K562 (cell line): ENCODE results near the gene PAH. TPM values are rescaled to one million over a fixed set of nuclear protein-coding genes. Genes with fewer than 3 reads are reported as not detected.

Experiments
- ATAC-seq: fragments of 200-7000 bp; cut with Tn5 transposase; 3 replicates; pipeline ENCODE4 v1.9.1; 2020; ENCODE audit warnings: moderate library complexity
- BruUV-seq: library from RNA; stranded (reverse); fragments of 400-500 nt; replicated peaks from 2 replicates; lab custom pipeline; 2021; lab: Mats Ljungman, UMichigan
- CTCF ChIA-PET: fragments of 300-600 bp; formaldehyde crosslinking; extraction: SDS; loops from one replicate; lab custom pipeline; 2021; ENCODE audit warnings: low intra/inter-chr PET ratio; lab: Yijun Ruan, JAX
- POLR2A ChIA-PET: fragments of 300-600, 350-650 bp; sonication (Branson Sonifier 250); formaldehyde crosslinking; extraction: SDS; loops from one replicate; lab custom pipeline; 2021; ENCODE audit warnings: antibody characterized with exemption, inconsistent platforms; lab: Yijun Ruan, JAX
- DNase-seq, 4 experiments: peaks; one replicate each; pipeline versions ENCODE4 v3.0.0 to v3.0.0-alpha.2; 2011 to 2018; ENCODE audit warnings: low spot score in 3 of 4, mixed read lengths in 3 of 4; ENCODE audit errors: extremely low read depth in 1 of 4
- FAIRE-seq: peaks from 2 replicates; lab custom pipeline; 2011; peaks lifted over from hg19 to GRCh38; lab: Jason Lieb, UNC
- H2AFZ ChIP-seq: 2 replicates; pipeline ENCODE4 v1.6.0; 2011; ENCODE audit warnings: low read depth, low read length, control low read depth, inconsistent platforms
- H3K27ac ChIP-seq: fragments of 200-600 bp; 3 replicates; pipeline ENCODE4 v1.8.0; 2011; ENCODE audit warnings: low read depth, mild to moderate bottlenecking, control low read depth, inconsistent platforms, low read length, moderate library complexity, mixed read lengths; ENCODE audit errors: extremely low read depth
- H3K27me3 ChIP-seq, 2 experiments: fragments of 300-600 bp in 1 of 2; 2 replicates in 1 of 2; 3 replicates in 1 of 2; pipeline versions ENCODE4 v1.6.0 to v1.8.0; 2011; ENCODE audit warnings: inconsistent platforms in 2 of 2, low read length in 2 of 2, mild to moderate bottlenecking in 1 of 2, mixed read lengths in 1 of 2, moderate library complexity in 1 of 2; ENCODE audit not compliant: control insufficient read depth in 2 of 2, insufficient read depth in 2 of 2
- H3K36me3 ChIP-seq: fragments of 300-600 bp; 3 replicates; pipeline ENCODE4 v1.8.0; 2011; ENCODE audit warnings: mild to moderate bottlenecking, low read length, inconsistent platforms; ENCODE audit not compliant: control insufficient read depth, insufficient read depth
- H3K4me1 ChIP-seq, 2 experiments: fragments of 200-600 bp in 1 of 2; replicated peaks in 1 of 2; 2 replicates in 1 of 2; 3 replicates in 1 of 2; pipeline versions ENCODE4 v1.5.1 to v1.8.0; 2011; ENCODE audit warnings: inconsistent platforms in 2 of 2, low read length in 2 of 2, mild to moderate bottlenecking in 1 of 2, mixed read lengths in 1 of 2, moderate library complexity in 1 of 2; ENCODE audit not compliant: control insufficient read depth in 2 of 2, insufficient read depth in 2 of 2
- H3K4me2 ChIP-seq: 2 replicates; pipeline ENCODE4 v1.6.1; 2011; ENCODE audit warnings: low read length, control low read depth, inconsistent platforms, mixed read lengths; ENCODE audit not compliant: insufficient read depth
- H3K4me3 ChIP-seq: fragments of 200-600 bp; sonication (generic), shearing (Covaris generic); 2 replicates; pipeline ENCODE4 v1.5.1; 2016; ENCODE audit warnings: control low read depth, inconsistent platforms
- H3K79me2 ChIP-seq: fragments of 200-600 bp; 3 replicates; pipeline ENCODE4 v1.8.0; 2011; ENCODE audit warnings: low read length, inconsistent platforms; ENCODE audit not compliant: control insufficient read depth, insufficient read depth
- H3K9ac ChIP-seq, 2 experiments: 2 replicates each; pipeline versions ENCODE4 v1.6.0 to v1.6.1; 2011; ENCODE audit warnings: low read depth in 2 of 2, low read length in 2 of 2, control low read depth in 1 of 2, inconsistent platforms in 1 of 2, mild to moderate bottlenecking in 1 of 2, mixed read lengths in 1 of 2; ENCODE audit not compliant: insufficient read depth in 1 of 2
- H3K9me1 ChIP-seq: one replicate; pipeline ENCODE4 v1.6.0; 2011; ENCODE audit warnings: inconsistent platforms, mild to moderate bottlenecking, low read length, moderate library complexity; ENCODE audit not compliant: control insufficient read depth, insufficient read depth
- H3K9me3 ChIP-seq: replicated peaks from 2 replicates; pipeline ENCODE4 v1.5.1; 2011; ENCODE audit warnings: low read depth, low read length, inconsistent platforms; ENCODE audit not compliant: control insufficient read depth, insufficient read depth
- H4K20me1 ChIP-seq: replicated peaks from 2 replicates; pipeline ENCODE4 v1.6.1; 2011; ENCODE audit warnings: low read length, inconsistent platforms, mixed read lengths; ENCODE audit not compliant: control insufficient read depth, insufficient read depth
- CBX3 ChIP-seq, 2 experiments: IDR thresholded peaks; 1 replicate in 1 of 2; 2 replicates in 1 of 2; pipeline ENCODE4 v1.6.1; 2012; ENCODE audit warnings: inconsistent platforms in 2 of 2, low read length in 2 of 2, borderline replicate concordance in 1 of 2, control low read depth in 1 of 2
- CREM ChIP-seq: IDR thresholded peaks from 2 replicates; pipeline ENCODE4 v1.6.1; 2014; ENCODE audit warnings: antibody characterized with exemption, low read depth
- ELF1 ChIP-seq: fragments of 200-800 bp; sonication (Bioruptor generic); IDR thresholded peaks from 2 replicates; pipeline ENCODE4 v1.6.1; 2016; ENCODE audit warnings: missing genetic modification characterization, missing compliant biosample characterization
- ELF2 ChIP-seq: fragments of 250-450 bp; sonication (Bioruptor Pico); IDR thresholded peaks from 2 replicates; pipeline ENCODE4 v1.5.0; 2021; ENCODE audit warnings: mild to moderate bottlenecking
- IFI16 ChIP-seq: fragments of 250-450 bp; sonication (Bioruptor Pico); IDR thresholded peaks from 2 replicates; pipeline ENCODE4 v2.1.2; 2022; ENCODE audit warnings: mild to moderate bottlenecking, inconsistent platforms
- IRF9 ChIP-seq: fragments of 450-650 bp; IDR thresholded peaks from 2 replicates; pipeline ENCODE4 v1.6.1; 2016; ENCODE audit warnings: missing biosample characterization, missing genetic modification characterization
- NCOA1 ChIP-seq: fragments of 450-650 bp; IDR thresholded peaks from 2 replicates; pipeline ENCODE4 v1.6.1; 2016; ENCODE audit warnings: low read depth
- NCOA4 ChIP-seq: fragments of 450-650 bp; IDR thresholded peaks from 2 replicates; pipeline ENCODE4 v1.6.1; 2018; ENCODE audit warnings: mild to moderate bottlenecking; ENCODE audit not compliant: partially characterized antibody
- PRPF4 ChIP-seq: fragments of 200-400 bp; formaldehyde crosslinking; IDR thresholded peaks from one replicate; pipeline ENCODE4 v1.6.1; 2017; ENCODE audit warnings: low read length, low read depth, mild to moderate bottlenecking; ENCODE audit not compliant: insufficient read depth, poor library complexity, severe bottlenecking
- RBM22 ChIP-seq: fragments of 200-400 bp; formaldehyde crosslinking; IDR thresholded peaks from 2 replicates; pipeline ENCODE4 v1.6.1; 2018; ENCODE audit warnings: low read length, low read depth; ENCODE audit not compliant: poor library complexity, severe bottlenecking
- ZNF518B ChIP-seq: fragments of 250-450 bp; sonication (Bioruptor Pico); IDR thresholded peaks from 2 replicates; pipeline ENCODE4 v1.5.0; 2021; ENCODE audit warnings: mild to moderate bottlenecking, moderate library complexity
- ZNF668 ChIP-seq: fragments of 250-450 bp; sonication (Bioruptor Pico); IDR thresholded peaks from 2 replicates; pipeline ENCODE4 v1.8.0; 2022; ENCODE audit warnings: mild to moderate bottlenecking, inconsistent platforms
- ZNF740 ChIP-seq, 3 experiments: fragments of 200-800 bp in 1 of 3; sonication (Bioruptor generic) in 1 of 3; sonication (generic) in 1 of 3; formaldehyde crosslinking in 1 of 3; IDR thresholded peaks; 2 replicates each; pipeline versions ENCODE4 v1.6.1 to v1.8.0; 2016 to 2022; ENCODE audit warnings: mild to moderate bottlenecking in 2 of 3, missing compliant biosample characterization in 2 of 3, missing genetic modification characterization in 2 of 3, missing genetic modification reagents in 1 of 3
- WGBS: fragments of 100-300 bp; shearing (Covaris generic); methylation state at CpG from one replicate; pipeline ENCODE4 v1.1.6; 2016; ENCODE audit warnings: low coverage, mixed read lengths; ENCODE audit not compliant: insufficient coverage; ENCODE audit errors: missing lambda C conversion rate; 5-methylcytosine and 5-hydroxymethylcytosine counted together
- in situ Hi-C: fragments of 300-500 bp; cut with MboI; formaldehyde crosslinking; loops from 4 replicates; pipeline ENCODE4 v1.15.0; 2018; ENCODE audit warnings: inconsistent platforms, mixed read lengths
- intact Hi-C: fragments of 100-400 bp; cut with micrococcal nuclease; formaldehyde crosslinking; loops from 2 replicates; pipeline ENCODE4 v1.14.2; 2022
- polyA plus RNA-seq, 8 experiments: library from polyadenylated mRNA; depleted of rRNA in 4 of 8; stranded (reverse) in 5 of 8; unstranded in 3 of 8; fragments of >200 nt; fragmentation: Nextera tagmentation in 2 of 8; fragmentation: Illumina TruSeq in 1 of 8; extraction: Ambion mirVana in 2 of 8; extraction: Trizol in 1 of 8; gene quantifications; 2 replicates each; pipeline versions ENCODE4 v1.2.1 to v1.2.3, GENCODE V29; 2011 to 2014; ENCODE audit warnings: inconsistent platforms in 1 of 8, missing spikeins in 1 of 8
- total RNA-seq, 7 experiments: library from RNA; depleted of rRNA in 6 of 7; stranded (reverse); fragments of >200 nt in 6 of 7; fragmentation: Illumina TruSeq in 2 of 7; extraction: Trizol in 2 of 7; gene quantifications; 2 replicates each; pipeline versions ENCODE4 v1.2.1 to v1.2.3, GENCODE V29; 2011 to 2021; ENCODE audit warnings: low replicate concordance in 1 of 7

Gene PAH
- total and polyA plus RNA-seq, 9 of the 15 experiments (the other 6 are each of a cell fraction or from before 2014, with no cell fraction given): 0.13 to 0.75 (median 0.69) TPM; not detected in 6

- Histone ChIP-seq H3K27ac (no peak overlapping the region), H3K27me3 (no peaks in the 10 kb centered on the region; a peak in 1 of 5 replicates), H3K79me2 (no peaks in the 10 kb centered on the region), H3K4me1 (no peaks in the 10 kb centered on the region), H3K9me3 (no peaks in the 10 kb centered on the region), H4K20me1 (no peaks in the 10 kb centered on the region), H2AFZ (no peak overlapping the region), H3K9ac (no peak overlapping the region), H3K4me3 (no peak overlapping the region), H3K9me1 (no peaks in the 10 kb centered on the region), H3K36me3 (no peaks in the 10 kb centered on the region), H3K4me2 (no peak overlapping the region)
- intact Hi-C loops: no loop called here
- in situ Hi-C loops: no loop called here
- no TSS peak for BruUV-seq
- ATAC-seq: no peak
- FAIRE-seq: no peak
- TF ChIP-seq ZNF518B (CRISPR knock-in tag) (no peak), NCOA4 (no peak), PRPF4 (no peak), IRF9 (tag) (no peak), ZNF740 (CRISPR knock-in tag; IDR thresholded peaks at IDR 0.05) (no peak), ZNF740 (tag; IDR thresholded peaks at IDR 0.05) (no peak), NCOA1 (no peak), ELF2 (CRISPR knock-in tag) (no peak), IFI16 (CRISPR knock-in tag) (no peak), CBX3 (IDR thresholded peaks at IDR 0.05; ENCODE audit: borderline replicate concordance in 1 of 2, low read length in 2 of 2) (no peak), RBM22 (no peak), CREM (no peak), ELF1 (no peak), ZNF668 (CRISPR knock-in tag) (no peak)
- WGBS: 0% methylated on average over 6 of the region's 6 CpGs
- ChIA-PET POLR2A (no interaction called here), CTCF (no interaction called here)
- DNase-seq: no peak
Observed at GRCh38 chr12:102865821-102866615, 51.0 kb downstream of the PAH start.
